Measurements from ENCODE around the gene ARL4C.

The ARL4C gene

GRCh38 chr2:234496835-234497593 is at the start of gene ARL4C:
TSS of gene ARL4C (minus strand) at chr2:234497081. CDS start at chr2:234496586, 495 bp downstream.
- ATAC-seq (peak; percentile 50), DNase-seq (peak; percentile 71)

- peak; percentile 83 for ATAC-seq
- DNase-seq, result peak; percentile 79
These were observed 48.1 kb upstream of the ARL4C start for GRCh38 chr2:234544659-234545611.

DNA sequence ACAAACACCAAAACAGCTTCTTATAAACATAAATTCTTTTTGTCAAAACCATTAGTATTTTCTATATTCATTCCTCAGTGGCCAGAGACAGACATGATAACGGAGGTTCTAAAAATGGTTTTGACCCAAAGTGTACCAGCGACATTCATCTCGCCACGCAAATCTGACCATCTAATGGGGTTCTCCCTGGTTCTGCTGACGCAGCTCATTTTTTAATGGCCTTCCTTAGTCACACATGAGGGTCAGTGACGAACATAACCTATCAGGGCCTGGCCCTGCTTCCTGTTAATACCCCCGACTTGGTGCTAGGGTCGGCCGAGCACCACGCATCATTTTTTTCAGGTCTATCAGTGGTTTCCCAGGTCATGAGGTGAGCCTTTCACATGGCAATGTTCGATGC is 45.9 kb upstream of the ARL4C start:
- ATAC-seq (no peak), DNase-seq (no peak)

GRCh38 chr2:234537929-234538328 is 41.0 kb upstream of the ARL4C start:
- no peak for ATAC-seq

GRCh38 chr2:234536178-234536965 is 39.5 kb upstream of the ARL4C start:
- no peak for ATAC-seq
- no peak for DNase-seq

More at GRCh38 chr2:234537929-234538328, 41.0 kb upstream of the ARL4C start:
- no peak for DNase-seq

DNA sequence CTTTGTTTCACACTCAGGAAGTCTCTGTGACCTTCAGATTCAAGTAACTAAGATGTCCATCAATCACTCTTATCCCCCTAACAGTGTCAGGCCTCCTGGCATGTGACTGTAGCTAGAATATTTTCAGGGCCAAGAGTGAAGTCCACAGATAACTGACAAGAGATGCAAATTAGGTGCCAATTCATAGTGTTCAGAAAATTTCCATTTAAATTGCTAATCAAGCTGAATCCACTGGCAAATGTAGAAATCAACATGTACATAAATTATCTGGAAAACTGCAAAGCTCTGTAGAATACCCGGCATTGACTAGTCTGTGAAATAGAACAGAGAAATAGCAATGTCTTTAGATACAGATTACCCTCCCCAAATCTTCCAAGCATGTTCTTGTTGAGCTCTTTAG is 38.6 kb upstream of the ARL4C start:
- ATAC-seq (no peak), DNase-seq (no peak)

DNA sequence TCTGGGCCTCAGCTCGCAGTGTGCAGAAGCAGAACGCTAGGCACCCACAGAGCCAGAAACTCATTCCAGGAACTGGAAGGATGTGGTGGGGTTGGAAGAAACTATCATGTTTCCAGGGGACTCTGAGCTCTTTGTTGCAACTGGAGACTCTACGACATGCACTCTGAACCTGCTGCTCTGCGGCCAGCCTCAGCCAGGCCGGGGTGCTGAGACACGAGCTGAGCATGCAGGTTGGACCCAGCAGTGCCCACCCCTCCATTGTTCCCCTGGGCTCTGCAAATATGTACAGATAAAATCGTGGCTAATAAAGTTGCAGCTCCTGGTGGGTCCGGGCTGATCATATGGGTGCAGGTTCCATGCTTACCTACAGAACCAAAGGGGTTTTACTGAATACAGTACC is 37.6 kb upstream of the ARL4C start:
- no peak for DNase-seq
- no peak for ATAC-seq

- DNase-seq (no peak), ATAC-seq (no peak)
These were observed 36.7 kb upstream of the ARL4C start for GRCh38 chr2:234533626-234534025.

DNA sequence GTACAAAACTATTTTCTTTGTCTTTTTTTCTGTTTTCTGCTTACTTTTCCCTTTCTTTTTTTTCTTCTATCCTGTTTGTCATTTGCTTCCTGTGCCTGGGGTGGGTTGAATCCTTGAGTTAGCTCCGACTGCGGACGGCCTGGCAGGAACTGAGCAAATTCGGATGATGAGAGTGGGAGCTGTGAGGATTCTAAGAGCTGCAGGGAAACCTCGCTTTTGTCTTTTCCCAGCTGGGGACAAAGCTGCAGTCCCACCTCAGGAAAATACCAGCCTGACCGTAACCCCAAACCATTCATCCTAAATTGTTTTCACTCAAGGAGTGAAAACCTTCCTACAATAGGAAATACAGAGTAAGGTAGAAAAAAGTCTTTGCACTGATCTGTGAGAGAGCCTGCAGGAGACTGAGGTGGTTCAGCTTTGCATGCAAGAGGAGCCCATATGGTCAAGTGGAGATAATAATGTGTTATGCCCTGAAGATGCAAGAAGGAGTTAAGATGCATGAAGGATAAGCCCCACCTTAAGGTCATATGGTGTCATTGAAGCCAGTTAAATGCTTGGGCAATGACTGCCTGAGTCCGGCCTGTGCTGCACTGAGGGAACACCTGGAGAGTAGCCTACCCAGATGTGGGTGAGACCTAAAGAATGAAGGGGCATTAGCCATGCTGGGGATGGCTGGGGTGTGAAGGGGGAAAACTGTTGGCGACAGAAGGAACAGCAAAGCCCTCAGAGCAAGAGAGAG is 31.7 kb upstream of the ARL4C start:
- DNase-seq (no peak), ATAC-seq (no peak)

DNA sequence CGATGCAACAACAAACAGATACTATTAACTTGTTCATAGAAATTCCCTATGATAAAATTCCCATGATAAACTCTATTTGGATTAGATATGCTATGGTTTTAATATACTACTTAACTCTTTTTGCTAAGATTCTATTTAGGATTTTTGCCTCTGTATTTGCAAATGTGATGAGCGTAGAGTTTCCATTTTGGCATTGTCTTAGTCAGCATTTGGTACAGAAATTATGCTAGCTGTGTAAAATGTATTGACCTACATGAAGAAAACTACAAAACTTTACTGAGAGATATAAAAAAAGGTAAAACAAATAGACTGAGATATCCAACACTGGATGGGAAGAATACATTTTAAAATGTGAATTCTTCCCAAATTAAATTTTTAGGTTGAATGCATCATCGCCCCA is 29.8 kb upstream of the ARL4C start:
- DNase-seq (no peak), ATAC-seq (no peak)

DNA sequence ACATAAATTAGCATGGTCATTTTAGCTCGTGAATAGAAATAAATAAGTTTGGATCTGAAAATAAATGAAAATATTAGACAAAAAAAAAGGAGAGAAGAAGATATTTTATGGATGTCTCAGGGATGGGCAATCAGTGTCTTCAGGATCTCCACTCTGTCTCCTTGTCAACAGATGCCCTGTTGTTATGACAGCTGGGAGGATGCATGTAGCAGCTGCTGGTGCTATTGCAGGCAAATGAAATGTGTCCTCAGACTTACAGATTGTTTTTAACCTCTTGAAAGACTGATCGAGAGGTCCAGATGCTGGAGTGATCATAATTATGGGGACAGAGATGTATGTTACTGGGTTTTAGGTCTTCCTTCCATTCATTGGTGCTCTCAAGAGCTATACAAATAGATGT is 24.7 kb upstream of the ARL4C start:
- ATAC-seq (no peak), DNase-seq (no peak)

- DNase-seq, result no peak
- no peak for ATAC-seq
These were observed 22.2 kb upstream of the ARL4C start for GRCh38 chr2:234518986-234519642.

- no peak for DNase-seq
- no peak for ATAC-seq
These were observed 21.1 kb upstream of the ARL4C start for GRCh38 chr2:234517971-234518370.

- ATAC-seq, result no peak
These were observed 18.2 kb upstream of the ARL4C start for GRCh38 chr2:234514873-234515638.

DNA sequence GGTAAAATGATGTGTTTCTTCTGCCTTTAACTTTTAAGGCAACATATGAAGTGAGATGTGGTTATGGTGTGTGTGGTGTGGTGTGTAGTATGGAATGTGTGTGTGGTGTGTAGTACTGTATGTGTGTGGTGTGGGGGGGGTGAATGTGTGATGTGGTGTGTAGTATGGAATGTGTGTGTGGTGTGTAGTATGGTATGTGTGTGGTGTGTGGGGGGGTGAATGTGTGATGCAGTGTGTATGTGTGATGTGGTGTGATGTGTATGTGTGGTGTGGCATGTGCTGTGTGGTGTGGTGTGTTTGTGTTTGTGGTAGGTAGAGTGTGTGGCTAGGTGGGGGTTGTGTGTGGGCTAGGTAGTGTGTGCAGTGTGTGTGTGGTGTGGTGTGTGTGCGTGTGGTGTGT is 17.2 kb upstream of the ARL4C start:
- ATAC-seq (no peak), DNase-seq (no peak)

More at GRCh38 chr2:234514873-234515638, 18.2 kb upstream of the ARL4C start:
- no peak for DNase-seq

DNA sequence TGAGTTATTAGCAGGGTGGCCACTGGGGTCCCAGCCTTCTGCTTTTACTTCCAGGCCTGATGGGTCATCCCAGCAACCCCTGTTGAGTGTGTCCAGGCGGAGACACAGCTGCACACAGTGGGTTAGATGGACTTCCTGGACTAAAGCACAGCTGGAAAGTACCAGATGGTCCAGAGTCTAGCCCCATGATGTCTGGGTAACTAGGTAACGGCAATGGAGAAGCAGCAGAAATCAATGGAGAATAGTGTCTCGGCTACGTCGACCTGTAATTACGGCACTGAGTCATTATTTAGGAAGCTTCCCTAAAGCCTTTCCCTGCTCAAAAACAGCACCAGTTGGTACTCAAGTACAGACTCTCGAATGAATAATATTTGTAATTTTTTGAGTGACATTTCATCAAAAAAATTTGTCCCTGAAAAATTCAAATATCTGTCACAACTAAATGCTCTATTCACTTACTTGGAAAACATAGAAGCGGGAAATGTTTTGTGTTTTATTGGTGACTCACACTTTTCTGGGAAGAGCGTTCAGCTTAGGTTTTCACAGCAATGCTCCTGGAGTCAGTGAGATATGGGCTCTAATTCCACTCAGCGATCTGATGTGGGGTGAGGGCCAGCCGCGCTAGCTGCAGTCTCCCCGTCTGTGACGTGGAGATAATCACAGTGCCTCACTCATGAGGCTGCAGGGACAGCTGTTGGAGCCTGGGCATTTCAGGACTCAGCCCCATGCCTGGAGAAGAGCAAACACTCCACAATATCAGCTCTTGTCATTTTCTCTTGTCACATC is 16.2 kb upstream of the ARL4C start:
- DNase-seq, result no peak
- no peak for ATAC-seq

DNA sequence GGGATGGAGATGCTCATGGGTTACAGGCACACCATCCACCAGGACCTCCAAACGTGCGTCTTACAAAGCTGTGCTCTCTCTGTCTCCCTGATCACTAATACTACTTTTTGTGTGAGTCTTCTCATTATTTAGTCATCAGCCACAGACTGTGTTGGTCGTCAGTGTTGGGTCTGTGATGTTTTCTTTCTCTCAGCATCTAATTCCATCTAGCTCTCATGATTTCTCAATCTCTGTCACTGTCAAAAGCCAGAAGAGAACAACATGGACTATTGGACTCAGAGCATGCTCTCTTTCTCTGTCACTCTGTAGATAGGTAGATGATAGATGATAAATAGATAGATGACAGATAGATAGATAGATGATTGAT is 6.0 kb upstream of the ARL4C start:
- no peak for DNase-seq
- ATAC-seq, result no peak

GRCh38 chr2:234502285-234502918 is 5.5 kb upstream of the ARL4C start:
- ATAC-seq (no peak), DNase-seq (no peak)

- DNase-seq, result peak; percentile 70
- ATAC-seq, result peak; percentile 59
These were observed 3.6 kb upstream of the ARL4C start for GRCh38 chr2:234500394-234501006.

Data from stimulated activated naive CD8-positive, alpha-beta T cell treated with anti-CD3 and anti-CD28 coated beads, Interleukin-15, Interleukin-2, amounts not matched to agents 100 U/mL and 50 U/mL, for 24 hours (primary cell).